GM18868 (cell line): ENCODE data around the gene MAPK7.
A peak's percentile ranks its signal among the peaks of the same experiment; 100 is the strongest.

Experiments used
- ATAC-seq: cut with Tn5 transposase; IDR thresholded peaks from one replicate; pipeline ENCODE4 v1.9.1; 2021; ENCODE audit warnings: mild to moderate bottlenecking, moderate library complexity; ENCODE audit not compliant: unreplicated experiment

MAPK7 gene

GRCh38 chr17:19377602-19378415 is 489 bp upstream of the MAPK7 start:
- peak; percentile 93 for ATAC-seq

DNA sequence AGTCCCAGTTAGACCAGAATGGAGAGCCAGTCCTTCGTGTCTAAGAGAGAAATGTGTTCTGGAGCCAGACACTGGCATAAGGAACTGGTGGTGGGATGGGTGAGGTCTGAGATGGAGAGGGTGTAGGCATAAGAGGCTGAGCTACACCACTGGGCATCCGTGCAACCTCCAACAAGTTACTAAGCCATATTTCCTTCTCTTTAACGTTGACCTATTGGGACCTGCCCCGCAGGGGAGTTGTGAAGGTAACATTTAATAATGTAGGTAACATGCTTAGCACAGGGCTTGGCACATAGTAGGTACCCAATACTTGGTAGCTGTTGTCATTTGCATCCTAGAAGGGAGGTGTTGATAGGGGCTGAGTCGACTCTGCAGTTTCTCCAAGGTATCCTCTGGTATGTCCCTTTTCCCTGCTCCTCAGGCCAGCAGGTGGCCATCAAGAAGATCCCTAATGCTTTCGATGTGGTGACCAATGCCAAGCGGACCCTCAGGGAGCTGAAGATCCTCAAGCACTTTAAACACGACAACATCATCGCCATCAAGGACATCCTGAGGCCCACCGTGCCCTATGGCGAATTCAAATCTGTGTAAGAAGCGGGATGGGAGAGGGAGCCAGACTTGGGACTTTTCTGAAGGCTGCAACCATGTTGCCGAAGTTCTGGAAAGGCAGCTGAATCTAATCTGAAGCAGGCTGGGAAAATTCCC is 1.2 kb downstream of the MAPK7 start:
- ATAC-seq, result no peak

DNA sequence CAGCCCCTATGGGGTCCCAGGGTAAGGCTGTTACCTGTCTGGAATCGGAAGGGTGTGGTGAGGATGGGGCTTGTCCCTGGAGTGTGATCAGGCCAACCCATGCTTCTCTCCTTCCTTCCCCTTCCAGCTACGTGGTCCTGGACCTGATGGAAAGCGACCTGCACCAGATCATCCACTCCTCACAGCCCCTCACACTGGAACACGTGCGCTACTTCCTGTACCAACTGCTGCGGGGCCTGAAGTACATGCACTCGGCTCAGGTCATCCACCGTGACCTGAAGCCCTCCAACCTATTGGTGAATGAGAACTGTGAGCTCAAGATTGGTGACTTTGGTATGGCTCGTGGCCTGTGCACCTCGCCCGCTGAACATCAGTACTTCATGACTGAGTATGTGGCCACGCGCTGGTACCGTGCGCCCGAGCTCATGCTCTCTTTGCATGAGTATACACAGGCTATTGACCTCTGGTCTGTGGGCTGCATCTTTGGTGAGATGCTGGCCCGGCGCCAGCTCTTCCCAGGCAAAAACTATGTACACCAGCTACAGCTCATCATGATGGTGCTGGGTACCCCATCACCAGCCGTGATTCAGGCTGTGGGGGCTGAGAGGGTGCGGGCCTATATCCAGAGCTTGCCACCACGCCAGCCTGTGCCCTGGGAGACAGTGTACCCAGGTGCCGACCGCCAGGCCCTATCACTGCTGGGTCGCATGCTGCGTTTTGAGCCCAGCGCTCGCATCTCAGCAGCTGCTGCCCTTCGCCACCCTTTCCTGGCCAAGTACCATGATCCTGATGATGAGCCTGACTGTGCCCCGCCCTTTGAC is 2.4 kb downstream of the MAPK7 start:
- no peak for ATAC-seq

GRCh38 chr17:19381361-19381740 is 3.1 kb downstream of the MAPK7 start:
- ATAC-seq, result no peak

DNA sequence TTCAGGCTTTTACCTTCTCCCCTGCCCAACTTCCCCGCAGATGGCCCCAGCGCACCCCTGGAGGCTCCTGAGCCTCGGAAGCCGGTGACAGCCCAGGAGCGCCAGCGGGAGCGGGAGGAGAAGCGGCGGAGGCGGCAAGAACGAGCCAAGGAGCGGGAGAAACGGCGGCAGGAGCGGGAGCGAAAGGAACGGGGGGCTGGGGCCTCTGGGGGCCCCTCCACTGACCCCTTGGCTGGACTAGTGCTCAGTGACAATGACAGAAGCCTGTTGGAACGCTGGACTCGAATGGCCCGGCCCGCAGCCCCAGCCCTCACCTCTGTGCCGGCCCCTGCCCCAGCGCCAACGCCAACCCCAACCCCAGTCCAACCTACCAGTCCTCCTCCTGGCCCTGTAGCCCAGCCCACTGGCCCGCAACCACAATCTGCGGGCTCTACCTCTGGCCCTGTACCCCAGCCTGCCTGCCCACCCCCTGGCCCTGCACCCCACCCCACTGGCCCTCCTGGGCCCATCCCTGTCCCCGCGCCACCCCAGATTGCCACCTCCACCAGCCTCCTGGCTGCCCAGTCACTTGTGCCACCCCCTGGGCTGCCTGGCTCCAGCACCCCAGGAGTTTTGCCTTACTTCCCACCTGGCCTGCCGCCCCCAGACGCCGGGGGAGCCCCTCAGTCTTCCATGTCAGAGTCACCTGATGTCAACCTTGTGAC is 3.6 kb downstream of the MAPK7 start:
- ATAC-seq, result no peak

DNA sequence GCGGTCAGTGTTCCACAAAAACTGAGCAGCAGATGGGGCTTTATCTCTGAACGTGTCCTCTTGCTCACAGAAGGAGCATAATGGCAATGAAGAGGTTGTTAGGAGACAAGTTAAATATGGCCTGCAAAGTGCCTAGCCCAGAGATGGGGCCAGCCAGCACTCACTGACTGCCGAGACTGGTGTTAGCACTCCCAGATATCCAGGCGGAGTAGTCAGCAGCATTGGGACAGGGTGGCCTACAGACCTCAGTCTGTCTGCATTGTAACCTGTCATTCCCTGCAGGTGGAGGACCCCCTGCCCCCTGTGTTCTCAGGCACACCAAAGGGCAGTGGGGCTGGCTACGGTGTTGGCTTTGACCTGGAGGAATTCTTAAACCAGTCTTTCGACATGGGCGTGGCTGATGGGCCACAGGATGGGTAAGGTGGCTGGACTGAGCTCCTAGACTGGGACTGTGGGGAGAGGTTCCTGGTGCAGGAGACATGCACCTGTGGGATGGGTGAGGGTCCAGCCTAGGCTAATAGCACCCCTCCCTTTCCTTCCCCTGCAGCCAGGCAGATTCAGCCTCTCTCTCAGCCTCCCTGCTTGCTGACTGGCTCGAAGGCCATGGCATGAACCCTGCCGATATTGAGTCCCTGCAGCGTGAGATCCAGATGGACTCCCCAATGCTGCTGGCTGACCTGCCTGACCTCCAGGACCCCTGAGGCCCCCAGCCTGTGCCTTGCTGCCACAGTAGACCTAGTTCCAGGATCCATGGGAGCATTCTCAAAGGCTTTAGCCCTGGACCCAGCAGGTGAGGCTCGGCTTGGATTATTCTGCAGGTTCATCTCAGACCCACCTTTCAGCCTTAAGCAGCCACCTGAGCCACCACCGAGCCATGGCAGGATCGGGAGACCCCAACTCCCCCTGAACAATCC is 4.5 kb downstream of the MAPK7 start:
- ATAC-seq, result no peak

DNA sequence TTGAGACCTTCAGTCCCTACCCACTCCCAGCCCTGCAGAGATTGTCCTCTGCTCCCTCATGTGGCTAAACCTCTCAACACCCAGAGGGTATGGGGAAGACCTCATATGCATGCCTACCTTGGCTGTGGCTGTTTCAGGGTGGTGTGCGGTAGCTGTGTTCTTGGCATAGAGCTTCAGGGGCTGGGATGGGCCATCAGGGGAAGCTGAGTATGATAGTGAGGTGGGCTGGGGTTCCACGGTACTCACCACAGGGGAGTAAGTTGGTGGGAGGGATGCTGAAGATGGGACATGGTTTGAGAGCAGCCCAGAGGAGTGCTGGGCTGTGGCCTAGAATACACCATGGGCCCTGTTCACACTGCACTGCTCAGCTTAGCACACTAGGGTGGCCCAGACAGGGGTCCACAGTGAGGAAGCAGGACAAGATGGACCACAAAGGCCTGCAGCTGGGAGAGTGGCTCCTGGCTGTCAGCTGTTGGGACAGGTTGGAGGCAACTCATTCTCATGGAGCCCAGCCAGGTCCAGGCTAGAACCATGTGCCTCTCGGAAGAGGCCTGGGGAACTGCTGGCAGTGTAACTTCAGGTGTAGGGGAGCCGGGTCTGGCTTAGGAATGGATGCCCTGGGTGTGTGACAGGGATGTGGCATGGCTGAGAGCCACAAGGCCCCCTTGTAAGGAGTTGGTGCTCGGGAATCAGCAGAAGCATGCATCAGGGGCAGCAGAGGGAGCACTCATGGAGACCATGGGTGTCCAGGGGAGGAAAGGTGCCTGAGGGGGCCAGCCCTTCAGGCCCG is 5.6 kb downstream of the MAPK7 start:
- ATAC-seq, result no peak

GRCh38 chr17:19384723-19385391 is 6.6 kb downstream of the MAPK7 start:
- ATAC-seq, result no peak

DNA sequence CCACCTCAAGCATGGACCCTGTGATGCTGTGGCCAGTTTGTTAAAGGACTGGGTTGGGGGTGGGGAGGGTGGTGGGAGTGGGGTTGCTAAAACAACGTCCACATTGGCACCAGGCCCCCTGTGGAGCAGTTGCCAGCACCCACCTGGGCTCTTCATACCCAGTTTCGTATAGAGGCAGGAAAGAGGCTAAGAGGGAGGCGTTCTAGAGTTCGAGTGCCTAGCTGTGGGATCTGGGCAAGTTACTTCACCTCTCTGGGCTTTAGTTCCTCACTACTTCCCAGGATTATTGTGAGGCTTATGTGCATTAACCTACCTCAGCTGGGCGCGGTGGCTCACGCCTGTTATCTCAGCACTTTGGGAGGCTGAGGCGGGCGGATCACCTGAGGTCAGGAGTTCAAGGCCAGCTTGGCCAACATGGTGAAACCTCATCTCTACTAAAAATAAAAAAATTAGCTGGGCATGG is 7.3 kb downstream of the MAPK7 start:
- no peak for ATAC-seq

- no peak for ATAC-seq
Observed at GRCh38 chr17:19386051-19386929, 8.0 kb downstream of the MAPK7 start.

DNA sequence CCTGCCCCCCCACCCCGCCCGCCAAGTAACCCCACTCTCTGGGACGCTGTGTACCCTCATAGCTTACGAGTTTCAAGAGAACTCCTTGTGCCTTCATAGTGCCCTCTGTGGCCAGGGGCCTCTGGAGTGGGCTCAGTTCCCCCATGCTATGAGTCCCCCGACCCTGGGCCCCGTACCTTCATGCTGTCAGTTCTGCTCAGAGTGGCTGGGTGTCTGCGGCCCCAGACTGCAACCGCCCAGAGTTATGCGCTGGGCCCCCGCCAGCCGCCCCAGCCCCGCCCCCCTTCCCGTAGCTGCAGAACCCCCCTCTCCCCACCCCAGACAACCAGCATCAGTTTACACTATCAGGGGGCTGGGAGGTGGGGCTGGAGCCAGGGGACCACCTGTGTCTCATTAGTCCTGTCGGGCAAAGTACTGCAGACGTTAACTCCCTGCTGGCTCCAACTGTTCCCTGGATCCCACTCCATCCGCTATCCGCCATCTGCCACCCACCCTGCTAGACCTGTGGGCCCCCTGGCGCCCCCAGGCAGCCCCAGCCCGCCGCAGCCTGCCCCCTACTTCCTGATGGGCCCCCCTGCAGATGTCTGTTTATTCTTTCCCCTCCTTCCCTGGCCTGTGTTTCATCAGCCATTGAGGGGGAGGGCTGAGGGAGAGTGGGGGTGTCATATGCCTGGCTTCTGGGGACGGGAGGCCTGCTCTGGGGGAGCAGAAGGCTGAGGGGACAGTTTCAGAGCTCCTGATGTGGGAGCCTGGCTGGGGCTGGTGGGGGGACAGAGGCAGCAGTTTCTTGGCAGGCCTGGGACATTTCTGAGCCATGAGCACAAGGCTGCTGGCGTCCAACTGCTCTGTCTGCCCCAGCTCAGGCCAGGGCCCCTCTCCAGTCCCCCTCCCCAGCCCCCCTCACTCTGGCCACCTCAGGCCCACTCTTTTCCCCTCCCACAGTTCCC is 8.9 kb downstream of the MAPK7 start, which contains the start of gene MFAP4:
TSS of gene MFAP4 (minus strand) at position 217 of the 947 bp plus-strand sequence. CDS start at position 182, 35 bp downstream.
- ATAC-seq, result no peak

DNA sequence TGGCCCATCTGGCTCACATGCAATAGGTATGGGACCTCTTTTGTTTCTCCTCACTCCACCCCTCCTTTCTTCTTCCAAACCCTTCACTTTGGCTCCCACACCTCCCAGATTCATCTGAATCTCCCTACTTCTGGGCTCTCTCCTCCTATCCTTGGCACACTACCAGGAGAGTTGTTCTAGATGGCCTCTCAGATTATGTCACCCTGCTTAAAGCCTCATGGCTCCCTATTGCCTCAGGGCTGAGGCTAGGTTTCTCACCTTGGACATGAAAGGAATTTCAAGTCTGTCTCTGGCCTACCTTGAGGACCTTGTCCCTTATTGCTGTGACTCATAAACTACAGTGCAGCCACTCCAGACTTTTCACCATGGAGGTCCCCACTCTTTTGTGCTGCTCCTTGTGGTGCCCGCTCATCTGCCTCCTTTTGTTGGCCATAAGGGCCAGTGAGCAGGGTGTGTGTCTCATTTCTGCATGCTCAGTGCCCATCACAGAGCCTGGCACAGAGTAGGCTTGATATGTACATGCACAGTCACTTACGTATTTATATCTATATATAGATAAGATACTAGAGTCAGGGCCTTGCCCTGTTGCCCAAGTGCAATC is 9.7 kb downstream of the MAPK7 start:
- no peak for ATAC-seq

DNA sequence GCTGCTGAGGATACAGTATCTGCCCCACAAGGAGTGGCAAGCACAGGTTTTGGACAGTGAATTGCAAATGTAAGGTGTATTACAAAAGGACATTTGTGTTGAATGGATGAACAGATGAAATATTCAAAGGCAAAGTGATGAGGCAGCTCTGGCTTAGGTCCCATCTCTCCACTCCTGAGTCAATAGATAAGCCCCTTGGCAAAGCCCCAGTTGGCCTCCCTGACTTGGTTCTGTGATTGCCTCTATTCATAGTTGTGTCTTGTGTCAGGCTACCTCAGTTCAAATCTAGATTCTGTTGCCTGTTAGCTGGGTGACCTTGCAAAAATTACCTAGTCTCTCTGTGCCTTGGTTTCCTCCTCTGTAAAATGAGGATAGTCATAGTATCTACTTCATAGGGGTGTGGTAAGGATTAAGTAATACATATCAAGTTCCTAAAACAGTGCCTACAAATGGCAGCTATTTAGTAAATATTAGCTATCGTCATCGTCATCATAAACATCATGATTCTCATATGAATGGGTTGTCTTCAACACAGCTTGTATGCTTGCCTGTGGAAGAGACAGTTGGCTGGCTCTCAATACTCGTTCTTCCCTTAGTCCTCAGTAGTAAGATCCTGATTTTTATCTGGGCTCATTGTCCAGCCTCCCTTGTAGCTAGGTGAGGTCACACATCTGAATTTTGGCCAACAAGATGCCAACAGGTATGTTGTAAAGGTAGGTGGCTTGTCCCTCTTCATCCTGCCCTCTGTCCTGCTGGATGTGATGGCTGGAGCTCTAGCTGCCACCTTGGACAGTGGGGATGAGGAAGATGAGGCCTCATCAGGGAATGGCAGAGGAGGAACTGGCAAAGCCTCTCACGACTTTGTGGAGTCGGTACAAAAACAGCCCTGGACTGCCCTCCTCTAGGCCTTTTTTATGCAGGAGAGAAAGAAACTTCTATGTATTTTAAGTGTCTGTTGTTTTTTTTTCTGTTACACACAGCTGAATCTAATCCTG is 10.8 kb downstream of the MAPK7 start:
- ATAC-seq, result no peak

DNA sequence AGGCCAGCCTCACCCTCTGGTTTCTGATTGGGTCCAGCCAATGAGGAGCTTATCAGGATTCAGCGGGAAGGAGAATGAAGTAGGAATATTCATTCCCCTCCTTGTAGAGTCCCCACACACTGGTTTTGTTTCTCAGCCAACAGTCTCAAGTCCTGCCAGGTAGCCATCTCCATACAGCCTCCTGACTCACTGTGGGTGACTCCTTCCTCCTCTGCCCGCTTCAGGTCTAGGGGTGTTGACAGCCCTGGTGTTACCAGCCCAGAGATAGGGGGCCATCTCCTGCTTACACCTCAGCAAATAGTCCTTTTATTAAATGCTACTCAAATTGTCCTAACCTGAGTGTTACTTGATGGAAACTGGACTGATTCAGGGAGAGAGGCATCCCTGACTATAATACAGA is 12.7 kb downstream of the MAPK7 start:
- ATAC-seq, result no peak

DNA sequence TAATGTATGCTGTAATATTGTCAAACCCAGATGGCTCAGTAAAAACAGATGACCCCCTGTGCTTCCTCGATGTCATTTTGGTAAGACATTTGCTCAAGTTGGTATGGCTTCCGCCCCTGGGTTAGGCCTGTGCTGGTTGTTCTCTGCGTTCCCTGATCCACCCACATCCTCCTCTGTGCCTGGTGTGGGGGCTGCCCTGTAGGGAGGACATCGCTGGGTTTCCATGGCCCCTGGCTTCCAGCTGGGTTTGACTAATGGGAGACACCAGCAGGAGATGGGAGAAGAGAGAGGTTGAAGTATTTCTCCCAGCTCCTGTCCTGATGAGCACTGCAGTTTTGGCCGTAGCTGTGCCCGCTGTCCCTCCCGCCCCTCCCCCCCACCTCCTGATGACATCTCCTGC is 13.1 kb downstream of the MAPK7 start:
- no peak for ATAC-seq
